GM21723 (cell line): ENCODE results near the gene PPP1R16B.

ENCODE experiments used
- ATAC-seq: cut with Tn5 transposase; IDR thresholded peaks from one replicate; pipeline ENCODE4 v1.9.1; 2021; ENCODE audit warnings: mild to moderate bottlenecking, moderate library complexity; ENCODE audit not compliant: unreplicated experiment

The PPP1R16B gene

GRCh38 chr20:38825571-38825900 is 20.0 kb downstream of the PPP1R16B start:
- no peak for ATAC-seq

GRCh38 chr20:38825901-38826625 is 20.6 kb downstream of the PPP1R16B start:
- no peak for ATAC-seq

- ATAC-seq, result no peak
Measured at GRCh38 chr20:38827770-38828281, 22.3 kb downstream of the PPP1R16B start.

- no peak for ATAC-seq
Measured at GRCh38 chr20:38828514-38829295, 23.2 kb downstream of the PPP1R16B start.

GRCh38 chr20:38829296-38829875 is 23.9 kb downstream of the PPP1R16B start:
- ATAC-seq, result no peak

GRCh38 chr20:38830356-38830755 is 24.9 kb downstream of the PPP1R16B start:
- no peak for ATAC-seq

GRCh38 chr20:38831049-38831691 is 25.7 kb downstream of the PPP1R16B start:
- ATAC-seq, result no peak

GRCh38 chr20:38831995-38832620 is 26.6 kb downstream of the PPP1R16B start:
- ATAC-seq, result no peak

GRCh38 chr20:38833154-38833856 is 27.8 kb downstream of the PPP1R16B start:
- no peak for ATAC-seq

GRCh38 chr20:38833857-38834164 is 28.3 kb downstream of the PPP1R16B start:
- no peak for ATAC-seq

GRCh38 chr20:38834868-38835267 is 29.4 kb downstream of the PPP1R16B start:
- ATAC-seq, result no peak

- ATAC-seq, result no peak
Measured at GRCh38 chr20:38835792-38836191, 30.3 kb downstream of the PPP1R16B start.

GRCh38 chr20:38836991-38837390 is 31.5 kb downstream of the PPP1R16B start:
- ATAC-seq, result no peak

GRCh38 chr20:38838326-38838725 is 32.8 kb downstream of the PPP1R16B start:
- no peak for ATAC-seq

- no peak for ATAC-seq
Measured at GRCh38 chr20:38839563-38839962, 34.1 kb downstream of the PPP1R16B start.

GRCh38 chr20:38840053-38840893 is 34.8 kb downstream of the PPP1R16B start:
- no peak for ATAC-seq

- no peak for ATAC-seq
Measured at GRCh38 chr20:38840894-38841470, 35.5 kb downstream of the PPP1R16B start.

GRCh38 chr20:38841570-38841969 is 36.1 kb downstream of the PPP1R16B start:
- no peak for ATAC-seq

- peak; percentile 47 for ATAC-seq
Measured at GRCh38 chr20:38842026-38842425, 36.5 kb downstream of the PPP1R16B start.
